Measurements from ENCODE around the gene TMEM127.
"Not testable (repeated sequence)": the region's sequence is repeated elsewhere in the genome, so short reads cannot be mapped to it uniquely, and the experiment has no call there.

The TMEM127 gene
- 64.4 to 68.9 reads per million in 2 donors for total RNA-seq

- peak; percentile 94 to 99 (median 97) for DNase-seq
Measured at GRCh38 chr2:96265840-96266679, at the start of gene TMEM127, which contains the start of gene CIAO1. TSS of gene TMEM127 (minus strand) at chr2:96265997. CDS start at chr2:96265381, 616 bp downstream. TSS of gene CIAO1 (plus strand) at chr2:96266225. CDS start at chr2:96266351, 126 bp downstream.

GRCh38 chr2:96315005-96315399, 49.2 kb upstream of the TMEM127 start:
- DNase-seq, result no peak

GRCh38 chr2:96308248-96308647, 42.5 kb upstream of the TMEM127 start:
- DNase-seq, result no peak

GRCh38 chr2:96306370-96306769, 40.6 kb upstream of the TMEM127 start:
- DNase-seq, result no peak

- peak in 1 of 5 experiments; percentile 18 for DNase-seq
Measured at GRCh38 chr2:96305979-96306308, 40.1 kb upstream of the TMEM127 start.

GRCh38 chr2:96305091-96305978, 39.5 kb upstream of the TMEM127 start, which contains the start of gene SNRNP200:
TSS of gene SNRNP200 (minus strand) at chr2:96305546. CDS start at chr2:96305437, 109 bp downstream.
- peak; percentile 83 to 95 (median 90) for DNase-seq

- no peak for DNase-seq
Measured at GRCh38 chr2:96304606-96305005, 38.8 kb upstream of the TMEM127 start.

GRCh38 chr2:96301865-96302264, 36.1 kb upstream of the TMEM127 start:
- DNase-seq, result no peak

GRCh38 chr2:96296925-96297324, 31.1 kb upstream of the TMEM127 start:
- no peak for DNase-seq

- not testable (repeated sequence) for DNase-seq
Measured at GRCh38 chr2:96294271-96294670, 28.5 kb upstream of the TMEM127 start.

- no peak for DNase-seq
Measured at GRCh38 chr2:96291751-96292150, 26.0 kb upstream of the TMEM127 start.

- no peak for DNase-seq
Measured at GRCh38 chr2:96287273-96287856, 21.6 kb upstream of the TMEM127 start.

- DNase-seq, result no peak
Measured at GRCh38 chr2:96276787-96277499, 11.1 kb upstream of the TMEM127 start.

GRCh38 chr2:96274355-96275056, 8.7 kb upstream of the TMEM127 start:
- DNase-seq, result no peak

- no peak for DNase-seq
Measured at GRCh38 chr2:96273763-96274162, 8.0 kb upstream of the TMEM127 start.

- DNase-seq, result no peak
Measured at GRCh38 chr2:96271995-96272394, 6.2 kb upstream of the TMEM127 start.

- DNase-seq, result peak in 4 of 5 experiments; percentile 17 to 69 (median 26)
Measured at GRCh38 chr2:96267159-96267971, 1.6 kb upstream of the TMEM127 start.

- peak in 3 of 5 experiments; percentile 15 to 44 (median 37) for DNase-seq
Measured at GRCh38 chr2:96265349-96265839, 403 bp downstream of the TMEM127 start.

- peak in 1 of 5 experiments; percentile 53 for DNase-seq
Measured at GRCh38 chr2:96264656-96265348, 995 bp downstream of the TMEM127 start.

- DNase-seq, result no peak
Measured at GRCh38 chr2:96264086-96264485, 1.7 kb downstream of the TMEM127 start.

All from T-helper 2 cell (primary cell).